SK-N-SH (cell line): ENCODE results near the gene KRT3. TPM values are rescaled to one million over a fixed set of nuclear protein-coding genes. Genes with fewer than 3 reads are reported as not detected.

Experiments used
- CTCF ChIA-PET: fragments of 300-600, 350-600 bp; formaldehyde crosslinking; extraction: SDS; loops from one replicate; lab custom pipeline; 2021; lab: Yijun Ruan, JAX
- POLR2A ChIA-PET: fragments of 350-600 bp; sonication (Branson Sonifier 250); formaldehyde crosslinking; extraction: SDS; loops from one replicate; lab custom pipeline; 2020; ENCODE audit warnings: antibody characterized with exemption, inconsistent platforms; lab: Yijun Ruan, JAX
- DNase-seq: peaks from one replicate; pipeline ENCODE4 v3.0.0; 2012
- H2AFZ ChIP-seq: fragments of 200-600 bp; sonication (generic); 2 replicates; pipeline ENCODE4 v1.8.1; 2016; ENCODE audit warnings: antibody characterized with exemption, mild to moderate bottlenecking, low read depth
- H3F3A ChIP-seq: fragments of 200-600 bp; sonication (generic); replicated peaks from 2 replicates; pipeline ENCODE3; 2016; ENCODE audit warnings: antibody characterized with exemption, mild to moderate bottlenecking; ENCODE audit not compliant: insufficient read depth
- H3K27ac ChIP-seq, 2 experiments: fragments of 200-500 bp in 1 of 2; fragments of 200-600 bp in 1 of 2; sonication (Bioruptor generic) in 1 of 2; sonication (generic), shearing (Covaris generic) in 1 of 2; 2 replicates each; pipeline versions ENCODE4 v1.5.1 to v1.6.1; 2014 to 2016; ENCODE audit warnings: low read depth in 2 of 2, inconsistent platforms in 1 of 2, low read length in 1 of 2, mild to moderate bottlenecking in 1 of 2, mixed read lengths in 1 of 2
- H3K27me3 ChIP-seq: fragments of 200-600 bp; sonication (generic), shearing (Covaris generic); 2 replicates; pipeline ENCODE4 v1.6.1; 2016; ENCODE audit warnings: mixed run types; ENCODE audit not compliant: insufficient read depth
- H3K36me3 ChIP-seq, 2 experiments: fragments of 200-500 bp in 1 of 2; fragments of 200-600 bp in 1 of 2; sonication (Bioruptor generic) in 1 of 2; sonication (generic) in 1 of 2; replicated peaks in 1 of 2; 2 replicates each; pipeline versions ENCODE3 to v1.5.1; 2014 to 2016; ENCODE audit warnings: low read length in 1 of 2, mild to moderate bottlenecking in 1 of 2; ENCODE audit not compliant: insufficient read depth in 2 of 2, control insufficient read depth in 1 of 2
- H3K4me1 ChIP-seq, 2 experiments: fragments of 200-500 bp in 1 of 2; fragments of 200-600 bp in 1 of 2; sonication (Bioruptor generic) in 1 of 2; sonication (generic), shearing (Covaris generic) in 1 of 2; 2 replicates each; pipeline versions ENCODE4 v1.5.1 to v1.6.1; 2014 to 2016; ENCODE audit warnings: low read depth in 1 of 2, low read length in 1 of 2, mixed run types in 1 of 2; ENCODE audit not compliant: insufficient read depth in 2 of 2, control insufficient read depth in 1 of 2
- H3K4me2 ChIP-seq: fragments of 200-600 bp; sonication (generic), shearing (Covaris generic); 2 replicates; pipeline ENCODE4 v1.6.1; 2017; ENCODE audit warnings: mixed run types
- H3K4me3 ChIP-seq, 2 experiments: fragments of 200-500 bp in 1 of 2; fragments of 200-600 bp in 1 of 2; sonication (Bioruptor generic) in 1 of 2; sonication (generic), shearing (Covaris generic) in 1 of 2; 2 replicates each; pipeline versions ENCODE4 v1.5.1 to v1.8.1; 2014 to 2016; ENCODE audit warnings: low read depth in 2 of 2, inconsistent platforms in 1 of 2, low read length in 1 of 2, mild to moderate bottlenecking in 1 of 2, mixed read lengths in 1 of 2, moderate library complexity in 1 of 2
- H3K79me2 ChIP-seq: fragments of 200-600 bp; sonication (generic); 2 replicates; pipeline ENCODE4 v1.8.1; 2017; ENCODE audit warnings: mild to moderate bottlenecking; ENCODE audit not compliant: insufficient read depth
- H3K9ac ChIP-seq: fragments of 200-600 bp; sonication (generic); 2 replicates; pipeline ENCODE4 v1.6.1; 2017; ENCODE audit warnings: mixed run types
- H3K9me2 ChIP-seq: fragments of 200-600 bp; sonication (generic); 2 replicates; pipeline ENCODE4 v1.6.1; 2017; ENCODE audit warnings: mixed run types
- H3K9me3 ChIP-seq: fragments of 200-600 bp; sonication (generic); 2 replicates; pipeline ENCODE4 v1.6.1; 2017; ENCODE audit warnings: mixed run types, mild to moderate bottlenecking, moderate library complexity
- H4K20me1 ChIP-seq: fragments of 200-600 bp; sonication (generic); 2 replicates; pipeline ENCODE4 v1.6.1; 2017; ENCODE audit warnings: mild to moderate bottlenecking, mixed run types; ENCODE audit not compliant: insufficient read depth
- CHD2 ChIP-seq: fragments of 150-350 bp; IDR thresholded peaks from 2 replicates; pipeline ENCODE4 v1.6.1; 2018; ENCODE audit warnings: low read length; ENCODE audit not compliant: partially characterized antibody
- CTCF ChIP-seq: fragments of 200-600 bp; sonication (generic); IDR thresholded peaks from 2 replicates; pipeline ENCODE4 v1.6.1; 2017; ENCODE audit warnings: antibody characterized with exemption, mild to moderate bottlenecking, moderate library complexity
- ELF1 ChIP-seq: IDR thresholded peaks from 2 replicates; pipeline ENCODE4 v1.4.0; 2012
- GABPA ChIP-seq: IDR thresholded peaks from 2 replicates; pipeline ENCODE4 v1.4.0; 2012; ENCODE audit warnings: low read depth, mild to moderate bottlenecking
- GATA2 ChIP-seq: sonication (generic); formaldehyde crosslinking; IDR thresholded peaks from 2 replicates; pipeline ENCODE4 v1.5.0; 2020; ENCODE audit warnings: mild to moderate bottlenecking, missing genetic modification reagents
- IRF3 ChIP-seq: fragments of 150-350 bp; IDR thresholded peaks from 2 replicates; pipeline ENCODE4 v1.6.1; 2016; ENCODE audit warnings: mild to moderate bottlenecking, low read depth, low read length
- MXI1 ChIP-seq: IDR thresholded peaks from 2 replicates; pipeline ENCODE4 v1.6.1; 2012; ENCODE audit warnings: mild to moderate bottlenecking, low read depth, low read length, improper control_type of control experiment
- NRF1 ChIP-seq: IDR thresholded peaks from 2 replicates; pipeline ENCODE4 v1.6.1; 2012; ENCODE audit warnings: low read depth, mild to moderate bottlenecking, low read length
- RAD21 ChIP-seq: IDR thresholded peaks from 2 replicates; pipeline ENCODE4 v1.6.1; 2012; ENCODE audit warnings: mild to moderate bottlenecking, low read length
- RCOR1 ChIP-seq: fragments of 150-350 bp; IDR thresholded peaks from 2 replicates; pipeline ENCODE4 v1.6.1; 2017; ENCODE audit warnings: antibody characterized with exemption, low read length
- SIN3A ChIP-seq: IDR thresholded peaks from 2 replicates; pipeline ENCODE4 v1.6.1; 2012; ENCODE audit warnings: low read depth, mild to moderate bottlenecking, low read length, moderate library complexity, borderline replicate concordance
- SMC3 ChIP-seq: IDR thresholded peaks from 2 replicates; pipeline ENCODE4 v1.6.1; 2012; ENCODE audit warnings: low read depth, low read length, improper control_type of control experiment
- USF1 ChIP-seq: IDR thresholded peaks from 2 replicates; pipeline ENCODE4 v1.4.0; 2012; ENCODE audit warnings: low read depth, borderline replicate concordance
- WGBS: methylation state at CpG from one replicate; pipeline ENCODE4 v1.1.6; 2017; ENCODE audit warnings: low lambda C conversion rate; 5-methylcytosine and 5-hydroxymethylcytosine counted together
- polyA plus RNA-seq, 3 experiments: library from polyadenylated mRNA; depleted of rRNA; stranded (reverse); fragments of >200 nt; gene quantifications; 2 replicates each; pipeline ENCODE4 v1.2.3, GENCODE V29; 2012
- TF ChIP-seq, protein P1 (sequence below): IDR thresholded peaks from 2 replicates; pipeline ENCODE4 v1.6.1; 2012; ENCODE audit warnings: mild to moderate bottlenecking, low read depth, low read length, moderate library complexity
- TF ChIP-seq, protein P2 (sequence below): IDR thresholded peaks from 2 replicates; pipeline ENCODE4; 2012
- TF ChIP-seq, protein P3 (sequence below): fragments of 150-350 bp; IDR thresholded peaks from 2 replicates; pipeline ENCODE4 v1.6.1; 2017; ENCODE audit warnings: antibody characterized with exemption, low read length, low read depth, borderline replicate concordance

The KRT3 gene
- polyA plus RNA-seq, 1 of the 3 experiments (the other 2 are of a cell fraction) = not detected

DNA sequence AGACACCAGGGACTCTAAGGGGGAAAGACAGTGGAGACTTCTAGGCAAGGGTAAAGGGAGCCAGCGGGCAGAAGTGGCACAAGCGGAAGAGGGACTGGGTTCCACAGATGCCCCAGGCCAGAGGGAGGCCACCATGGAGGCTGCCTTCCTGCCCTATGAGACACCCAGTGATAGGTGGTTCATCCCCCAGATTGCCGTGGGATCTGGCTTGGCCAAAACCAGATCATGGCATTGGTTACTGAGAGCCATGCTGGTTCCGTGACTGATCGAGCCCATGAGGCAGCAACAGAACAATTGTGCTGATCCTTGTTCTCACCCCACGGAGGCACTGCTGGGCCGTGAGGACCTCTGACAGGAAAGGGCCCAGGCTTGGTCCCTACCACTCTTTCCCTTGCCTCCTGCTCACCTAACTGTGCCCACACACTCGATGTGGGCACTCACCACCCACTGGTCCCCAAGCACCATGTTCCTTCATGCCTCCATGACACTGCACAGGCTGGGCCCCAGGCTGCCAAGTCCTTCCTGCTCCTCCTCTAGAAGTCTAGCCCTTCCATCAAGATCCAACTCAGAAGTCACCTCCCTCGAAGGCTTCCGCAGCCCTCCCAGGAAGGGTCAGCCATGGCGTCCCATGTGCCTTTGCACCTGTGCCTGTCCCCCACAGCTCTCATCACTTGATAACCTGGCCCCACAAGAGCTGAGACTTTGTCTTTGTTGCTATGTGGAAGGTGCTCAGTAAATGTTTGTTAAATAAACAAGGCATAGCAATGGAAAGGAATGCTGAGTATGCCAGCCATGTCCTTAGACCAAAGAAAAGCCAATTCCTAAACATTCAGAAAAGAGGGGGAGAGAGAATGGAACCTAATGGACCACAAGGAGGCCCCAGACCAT lies 30.9 kb upstream of the KRT3 start (continued):
- TF ChIP-seq GABPA = no peak

- POLR2A ChIA-PET = no interaction called here
- no peak overlapping the region for H3K4me2 ChIP-seq
- no peaks in the 10 kb centered on the region for H3K79me2 ChIP-seq
- 17% methylated on average over 4 of the region's 4 CpGs for WGBS
- no peaks in the 10 kb centered on the region for H3F3A ChIP-seq
- no peaks in the 10 kb centered on the region for H3K9me3 ChIP-seq
- H3K36me3 ChIP-seq = no peaks in the 10 kb centered on the region
- H3K4me1 ChIP-seq = no peaks in the 10 kb centered on the region
- H3K27ac ChIP-seq = no peak overlapping the region
- peaks cover 33% of the 10 kb centered on the region for H3K27me3 ChIP-seq
- H3K9ac ChIP-seq = no peak overlapping the region
- CTCF ChIA-PET = interaction anchor here (1.4 kb wide), 1 partner anchor 54 kb away, joined by 4 read pairs; no protein-coding TSS in a partner anchor
- no peak for DNase-seq
- H3K4me3 ChIP-seq = no peak overlapping the region
- H4K20me1 ChIP-seq = no peaks in the 10 kb centered on the region
- no peaks in the 10 kb centered on the region for H3K9me2 ChIP-seq
- no peak overlapping the region for H2AFZ ChIP-seq
- TF ChIP-seq ELF1 (no peak), SMC3 (no peak), CHD2 (no peak), GABPA (no peak), RCOR1 (no peak), MXI1 (no peak), GATA2 (CRISPR knock-in tag) (no peak), IRF3 (no peak), USF1 (no peak), SIN3A (no peak), NRF1 (no peak), RAD21 (no peak), CTCF (no peak)
- TF ChIP-seq, protein P1, sequence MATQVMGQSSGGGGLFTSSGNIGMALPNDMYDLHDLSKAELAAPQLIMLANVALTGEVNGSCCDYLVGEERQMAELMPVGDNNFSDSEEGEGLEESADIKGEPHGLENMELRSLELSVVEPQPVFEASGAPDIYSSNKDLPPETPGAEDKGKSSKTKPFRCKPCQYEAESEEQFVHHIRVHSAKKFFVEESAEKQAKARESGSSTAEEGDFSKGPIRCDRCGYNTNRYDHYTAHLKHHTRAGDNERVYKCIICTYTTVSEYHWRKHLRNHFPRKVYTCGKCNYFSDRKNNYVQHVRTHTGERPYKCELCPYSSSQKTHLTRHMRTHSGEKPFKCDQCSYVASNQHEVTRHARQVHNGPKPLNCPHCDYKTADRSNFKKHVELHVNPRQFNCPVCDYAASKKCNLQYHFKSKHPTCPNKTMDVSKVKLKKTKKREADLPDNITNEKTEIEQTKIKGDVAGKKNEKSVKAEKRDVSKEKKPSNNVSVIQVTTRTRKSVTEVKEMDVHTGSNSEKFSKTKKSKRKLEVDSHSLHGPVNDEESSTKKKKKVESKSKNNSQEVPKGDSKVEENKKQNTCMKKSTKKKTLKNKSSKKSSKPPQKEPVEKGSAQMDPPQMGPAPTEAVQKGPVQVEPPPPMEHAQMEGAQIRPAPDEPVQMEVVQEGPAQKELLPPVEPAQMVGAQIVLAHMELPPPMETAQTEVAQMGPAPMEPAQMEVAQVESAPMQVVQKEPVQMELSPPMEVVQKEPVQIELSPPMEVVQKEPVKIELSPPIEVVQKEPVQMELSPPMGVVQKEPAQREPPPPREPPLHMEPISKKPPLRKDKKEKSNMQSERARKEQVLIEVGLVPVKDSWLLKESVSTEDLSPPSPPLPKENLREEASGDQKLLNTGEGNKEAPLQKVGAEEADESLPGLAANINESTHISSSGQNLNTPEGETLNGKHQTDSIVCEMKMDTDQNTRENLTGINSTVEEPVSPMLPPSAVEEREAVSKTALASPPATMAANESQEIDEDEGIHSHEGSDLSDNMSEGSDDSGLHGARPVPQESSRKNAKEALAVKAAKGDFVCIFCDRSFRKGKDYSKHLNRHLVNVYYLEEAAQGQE = no peak
- TF ChIP-seq, protein P2, sequence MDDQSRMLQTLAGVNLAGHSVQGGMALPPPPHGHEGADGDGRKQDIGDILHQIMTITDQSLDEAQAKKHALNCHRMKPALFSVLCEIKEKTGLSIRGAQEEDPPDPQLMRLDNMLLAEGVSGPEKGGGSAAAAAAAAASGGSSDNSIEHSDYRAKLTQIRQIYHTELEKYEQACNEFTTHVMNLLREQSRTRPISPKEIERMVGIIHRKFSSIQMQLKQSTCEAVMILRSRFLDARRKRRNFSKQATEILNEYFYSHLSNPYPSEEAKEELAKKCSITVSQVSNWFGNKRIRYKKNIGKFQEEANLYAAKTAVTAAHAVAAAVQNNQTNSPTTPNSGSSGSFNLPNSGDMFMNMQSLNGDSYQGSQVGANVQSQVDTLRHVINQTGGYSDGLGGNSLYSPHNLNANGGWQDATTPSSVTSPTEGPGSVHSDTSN = no peak
- TF ChIP-seq, protein P3, sequence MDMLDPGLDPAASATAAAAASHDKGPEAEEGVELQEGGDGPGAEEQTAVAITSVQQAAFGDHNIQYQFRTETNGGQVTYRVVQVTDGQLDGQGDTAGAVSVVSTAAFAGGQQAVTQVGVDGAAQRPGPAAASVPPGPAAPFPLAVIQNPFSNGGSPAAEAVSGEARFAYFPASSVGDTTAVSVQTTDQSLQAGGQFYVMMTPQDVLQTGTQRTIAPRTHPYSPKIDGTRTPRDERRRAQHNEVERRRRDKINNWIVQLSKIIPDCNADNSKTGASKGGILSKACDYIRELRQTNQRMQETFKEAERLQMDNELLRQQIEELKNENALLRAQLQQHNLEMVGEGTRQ = no peak
Measured at GRCh38 chr12:52825961-52826360, 30.0 kb upstream of the KRT3 start.
